Ovary (tissue), 9 donors: ENCODE results near the gene TEDC2. TPM values are rescaled to one million over a fixed set of nuclear protein-coding genes. Genes with fewer than 3 reads are reported as not detected.

Experiments used
- DNase-seq, 5 donors: peaks; one replicate each; pipeline ENCODE4 v3.0.0-alpha.2; 2019 to 2020
- H3K27ac ChIP-seq, 2 donors: fragments of 200-600 bp; one replicate each; pipeline versions ENCODE4 v1.5.1 to v1.8.0; 2019 to 2022
- H3K27me3 ChIP-seq: fragments of 200-600 bp; one replicate; pipeline ENCODE4 v1.8.0; 2022
- H3K36me3 ChIP-seq: fragments of 200-600 bp; sonication (generic); one replicate; pipeline ENCODE4 v1.5.1; 2019
- H3K4me1 ChIP-seq: one replicate; pipeline ENCODE4 v1.8.1; 2013; ENCODE audit warnings: mild to moderate bottlenecking, moderate library complexity; ENCODE audit not compliant: insufficient read depth
- H3K4me3 ChIP-seq: fragments of 200-600 bp; sonication (generic); one replicate; pipeline ENCODE4 v1.5.1; 2017
- H3K9me3 ChIP-seq, 2 donors: fragments of 200-600 bp in 1 of 2; sonication (generic) in 1 of 2; one replicate each; pipeline versions ENCODE4 v1.5.1 to v1.8.1; 2013 to 2019; ENCODE audit warnings: mild to moderate bottlenecking in 1 of 2, moderate library complexity in 1 of 2
- CTCF ChIP-seq, 3 donors: fragments of 450-650 bp in 2 of 3; fragments of 200-600 bp in 1 of 3; IDR thresholded peaks; one replicate each; pipeline versions ENCODE4 v1.5.1 to v1.8.0; 2016 to 2022; ENCODE audit warnings: antibody characterized with exemption in 3 of 3, mild to moderate bottlenecking in 1 of 3
- EP300 ChIP-seq: sonication (generic); formaldehyde crosslinking; IDR thresholded peaks from one replicate; pipeline ENCODE4 v1.6.1; 2017; ENCODE audit warnings: antibody characterized with exemption
- POLR2A ChIP-seq: fragments of 450-650 bp; IDR thresholded peaks from one replicate; pipeline ENCODE4 v1.6.1; 2017; ENCODE audit warnings: antibody characterized with exemption, mild to moderate bottlenecking, moderate library complexity
- WGBS, 3 donors: extraction: QIAGEN DNeasy Blood & Tissue Kit in 1 of 3; methylation state at CpG; one replicate each; pipeline versions ENCODE4 v1.1.5 to v1.1.7; 2013 to 2017; 5-methylcytosine and 5-hydroxymethylcytosine counted together
- intact Hi-C, 4 donors: fragments of 100-400 bp; cut with DNase I; formaldehyde crosslinking; loops; one replicate each; pipeline versions ENCODE4 v1.11.0 to v1.15.1; 2022 to 2023
- polyA plus RNA-seq, 2 donors: library from polyadenylated mRNA; stranded (reverse); fragments of 200-250 nt in 1 of 2; fragments of 350-450 nt in 1 of 2; fragmentation: Illumina TruSeq in 1 of 2; extraction: RNeasy Lipid Tissue Mini Kit (QIAGEN cat#74804) in 1 of 2; gene quantifications; one replicate each; pipeline ENCODE4 v1.2.3, GENCODE V29; 2013 to 2014
- total RNA-seq, 7 donors: library from RNA; depleted of rRNA in 2 of 7; stranded (reverse); fragments of >200 nt in 2 of 7; fragmentation: NEBNext Ultra II Directional in 3 of 7; extraction: Animal tissue kit (Norgen Biotek cat#: 25700) in 3 of 7; gene quantifications; one replicate each; pipeline versions ENCODE4 v1.1.0 to v1.2.4, GENCODE V29; 2016 to 2023
- donor health status: DM: no; HTN: no; CAD: no; lungs with moderate emphysema.
- donor health status: DM: no; HTN: no; CAD: no.
- donor health status: Bipolar disorder and iron deficiency.
- donor health status: DM: yes; HTN: yes; CAD: no.
- donor health status: DM: no; HTN: no; CAD: no.
- donor health status: DM: yes; HTN: yes; CAD: no.

The TEDC2 gene
- total and polyA plus RNA-seq, 9 donors: 0.38 to 2.0 (median 1.3) TPM; not detected in 3

- intact Hi-C loops: no loop called here
- no peak overlapping the region for H3K27ac ChIP-seq
Observed at GRCh38 chr16:2483939-2484897, 24.3 kb downstream of the TEDC2 start.

GRCh38 chr16:2484898-2485508, 25.1 kb downstream of the TEDC2 start:
- TF ChIP-seq POLR2A (no peak), CTCF (IDR thresholded peaks at IDR 0.05) (no peak), EP300 (no peak)
- no peak overlapping the region for H3K4me3 ChIP-seq
- 85 to 90% (median 87%) methylated on average over 13 of the region's 13 CpGs for WGBS, 3 donors
- intact Hi-C loops: no loop called here
- H3K4me1 ChIP-seq: peaks cover 14% of the 10 kb centered on the region
- no peak for DNase-seq
- no peaks in the 10 kb centered on the region for H3K9me3 ChIP-seq
- no peak overlapping the region for H3K27ac ChIP-seq
- no peaks in the 10 kb centered on the region for H3K36me3 ChIP-seq
- no peaks in the 10 kb centered on the region for H3K27me3 ChIP-seq

More at GRCh38 chr16:2483939-2484897, 24.3 kb downstream of the TEDC2 start:
- H3K36me3 ChIP-seq: no peaks in the 10 kb centered on the region
- H3K4me3 ChIP-seq: no peak overlapping the region
- H3K9me3 ChIP-seq: no peaks in the 10 kb centered on the region
- 89 to 93% (median 92%) methylated on average over 16 of the region's 16 CpGs for WGBS, 3 donors
- no peak for TF ChIP-seq EP300
- no peak for TF ChIP-seq POLR2A
- TF ChIP-seq CTCF (IDR thresholded peaks at IDR 0.05): no peak
- no peaks in the 10 kb centered on the region for H3K27me3 ChIP-seq
- no peak for DNase-seq
- peaks cover 14% of the 10 kb centered on the region for H3K4me1 ChIP-seq

- Histone ChIP-seq H3K4me3 (no peak overlapping the region), H3K36me3 (no peaks in the 10 kb centered on the region), H3K27ac (no peak overlapping the region), H3K9me3 (no peaks in the 10 kb centered on the region), H3K27me3 (no peaks in the 10 kb centered on the region), H3K4me1 (peaks cover 14% of the 10 kb centered on the region)
- 76 to 82% (median 80%) methylated on average over 32 to 33 of the region's 33 CpGs for WGBS, 3 donors
- no peak for DNase-seq
- intact Hi-C loops: no loop called here
- TF ChIP-seq EP300 (no peak), POLR2A (no peak), CTCF (IDR thresholded peaks at IDR 0.05) (no peak)
Observed at GRCh38 chr16:2485811-2486507, 26.1 kb downstream of the TEDC2 start.

GRCh38 chr16:2486645-2487516, 27.0 kb downstream of the TEDC2 start:
- Histone ChIP-seq H3K4me3 (no peak overlapping the region), H3K9me3 (no peaks in the 10 kb centered on the region), H3K36me3 (no peaks in the 10 kb centered on the region), H3K27me3 (no peaks in the 10 kb centered on the region), H3K27ac (no peak overlapping the region), H3K4me1 (peaks cover 14% of the 10 kb centered on the region)
- TF ChIP-seq EP300 (no peak), POLR2A (no peak), CTCF (IDR thresholded peaks at IDR 0.05) (no peak)
- intact Hi-C loops: no loop called here
- WGBS, 3 donors: 74 to 76% (median 74%) methylated on average over 29 of the region's 29 CpGs
- no peak for DNase-seq
